Choroid plexus epithelial cell (primary cell): Measurements from ENCODE around the gene C15orf40.

Experiments
- DNase-seq: peaks from one replicate; pipeline ENCODE4 v3.0.0-alpha.2; 2010; ENCODE audit warnings: low read depth
- H3K4me3 ChIP-seq: 2 replicates; pipeline ENCODE4 v1.5.1; 2011; ENCODE audit warnings: low read depth, mild to moderate bottlenecking, control low read depth, low read length, moderate library complexity
- CTCF ChIP-seq: conservative IDR thresholded peaks from 2 replicates; pipeline ENCODE4 v1.5.1; 2011; ENCODE audit warnings: low read depth, mild to moderate bottlenecking, control low read depth, inconsistent platforms, low read length, moderate library complexity

Gene C15orf40

GRCh38 chr15:82969353-82969752 is 42.1 kb downstream of the C15orf40 start:
- DNase-seq, result no peak
- H3K4me3 ChIP-seq, result no peak overlapping the region
- no peak for TF ChIP-seq CTCF

- TF ChIP-seq CTCF, result no peak
- H3K4me3 ChIP-seq, result no peak overlapping the region
- DNase-seq, result peak; percentile 36
These were observed 43.4 kb downstream of the C15orf40 start for GRCh38 chr15:82968066-82968465.

GRCh38 chr15:82966671-82967071 is 44.8 kb downstream of the C15orf40 start:
- no peak for DNase-seq
- TF ChIP-seq CTCF, result no peak
- no peak overlapping the region for H3K4me3 ChIP-seq

GRCh38 chr15:82964890-82965289 is 46.5 kb downstream of the C15orf40 start:
- no peak for TF ChIP-seq CTCF
- H3K4me3 ChIP-seq, result no peak overlapping the region
- DNase-seq, result no peak

- DNase-seq, result no peak
- no peak overlapping the region for H3K4me3 ChIP-seq
- TF ChIP-seq CTCF, result no peak
These were observed 47.7 kb downstream of the C15orf40 start for GRCh38 chr15:82963471-82964341.

GRCh38 chr15:82960766-82961165 is 50.7 kb downstream of the C15orf40 start:
- TF ChIP-seq CTCF, result no peak

GRCh38 chr15:82959423-82959822 is 52.0 kb downstream of the C15orf40 start:
- no peak overlapping the region for H3K4me3 ChIP-seq
- no peak for DNase-seq
- TF ChIP-seq CTCF, result no peak

More at GRCh38 chr15:82960766-82961165, 50.7 kb downstream of the C15orf40 start:
- DNase-seq, result no peak
- no peak overlapping the region for H3K4me3 ChIP-seq
